ENCODE measurements around the gene CHST12. TPM values are rescaled to one million over a fixed set of nuclear protein-coding genes. Genes with fewer than 3 reads are reported as not detected.

Gene CHST12
- total and polyA plus RNA-seq, 10 of the 15 experiments (the other 5 are each of a cell fraction or from before 2014, with no cell fraction given), result 0.05 to 14.2 (median 3.3) TPM

DNA sequence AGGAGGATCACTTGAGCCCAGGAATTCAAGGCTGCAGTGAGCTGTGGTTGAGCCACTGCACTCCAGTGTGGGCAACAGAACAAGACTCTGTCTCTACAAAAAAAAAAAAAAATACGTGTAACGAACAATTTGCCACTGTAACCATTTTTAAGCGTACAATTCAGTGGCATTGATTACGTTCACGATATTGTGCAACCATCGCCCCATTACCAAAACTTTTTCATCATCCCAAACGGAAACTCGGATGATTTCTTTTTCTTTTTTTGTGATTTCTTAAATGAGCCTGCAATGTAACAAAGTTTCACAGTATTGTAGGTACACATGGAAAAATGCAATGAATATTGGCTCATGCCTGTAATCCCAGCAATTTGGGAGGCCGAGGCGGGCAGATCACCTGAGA is 63.3 kb downstream of the CHST12 start:
- intact Hi-C loops (cut with micrococcal nuclease; ENCODE audit: unreplicated experiment), result loop anchor here (5.0 kb wide), 1 partner anchor 101 kb away; no protein-coding TSS in a partner anchor
- BruUV-seq (replicated peaks), result no TSS peak
- Histone ChIP-seq H3K9ac (ENCODE audit: control insufficient read depth, insufficient read depth, low read length) (no peak overlapping the region), H3K4me1 (ENCODE audit: control insufficient read depth, insufficient read depth, low read length) (no peaks in the 10 kb centered on the region), H3K27ac (ENCODE audit: control insufficient read depth, insufficient read depth) (no peak overlapping the region), H3K27me3 (replicated peaks in 1 of 2; ENCODE audit: control insufficient read depth in 2 of 2, insufficient read depth in 2 of 2, low read length in 1 of 2) (no peaks in the 10 kb centered on the region), H2AFZ (ENCODE audit: control insufficient read depth, low read depth, low read length) (no peak overlapping the region), H3K9me3 (replicated peaks; ENCODE audit: control insufficient read depth, insufficient read depth, low read length) (no peaks in the 10 kb centered on the region; the same call in 2 of the 3 replicates), H4K20me1 (ENCODE audit: control insufficient read depth, insufficient read depth) (no peaks in the 10 kb centered on the region), H3K4me3 (no peak overlapping the region), H3K4me2 (ENCODE audit: control insufficient read depth, insufficient read depth) (no peak overlapping the region), H3K36me3 (ENCODE audit: control insufficient read depth in 2 of 2, insufficient read depth in 2 of 2, low read length in 1 of 2) (no peaks in the 10 kb centered on the region), H3K79me2 (ENCODE audit: control insufficient read depth, insufficient read depth, low read length) (no peaks in the 10 kb centered on the region)
- RAD21 ChIA-PET (ENCODE audit: unreplicated experiment), result interaction anchor here (0.6 kb wide), 1 partner anchor 61 kb away, joined by 4 read pairs; no protein-coding TSS in a partner anchor
- WGBS (ENCODE audit: insufficient coverage, insufficient replicate concordance, low lambda C conversion rate, missing lambda C conversion rate), result 61% methylated on average over 10 of the region's 10 CpGs
- POLR2A ChIA-PET, result interaction anchor here (0.6 to 0.7 kb wide), 3 partner anchors 76 to 162 kb away, joined by 3 to 9 read pairs (median 5); no protein-coding TSS in a partner anchor
- FAIRE-seq (no peak), DNase-seq (ENCODE audit: low read depth, low spot score) (no peak), ATAC-seq (no peak)
- SMC1A ChIA-PET (ENCODE audit: uncharacterized antibody, unreplicated experiment), result no interaction called here
- in situ Hi-C loops (cut with MboI), result no loop called here
- CTCF ChIA-PET, result interaction anchor here (0.6 to 6.7 kb wide), 6 partner anchors 10 to 70 kb away, joined by 3 to 114 read pairs (median 3); no protein-coding TSS in a partner anchor
- no peak for TF ChIP-seq SUPT20H (IDR thresholded peaks at IDR 0.05; ENCODE audit: borderline replicate concordance, control insufficient read depth, low read depth, low read length)
- no peak for TF ChIP-seq DPF2 (IDR thresholded peaks at IDR 0.05)
- TF ChIP-seq, protein P1, sequence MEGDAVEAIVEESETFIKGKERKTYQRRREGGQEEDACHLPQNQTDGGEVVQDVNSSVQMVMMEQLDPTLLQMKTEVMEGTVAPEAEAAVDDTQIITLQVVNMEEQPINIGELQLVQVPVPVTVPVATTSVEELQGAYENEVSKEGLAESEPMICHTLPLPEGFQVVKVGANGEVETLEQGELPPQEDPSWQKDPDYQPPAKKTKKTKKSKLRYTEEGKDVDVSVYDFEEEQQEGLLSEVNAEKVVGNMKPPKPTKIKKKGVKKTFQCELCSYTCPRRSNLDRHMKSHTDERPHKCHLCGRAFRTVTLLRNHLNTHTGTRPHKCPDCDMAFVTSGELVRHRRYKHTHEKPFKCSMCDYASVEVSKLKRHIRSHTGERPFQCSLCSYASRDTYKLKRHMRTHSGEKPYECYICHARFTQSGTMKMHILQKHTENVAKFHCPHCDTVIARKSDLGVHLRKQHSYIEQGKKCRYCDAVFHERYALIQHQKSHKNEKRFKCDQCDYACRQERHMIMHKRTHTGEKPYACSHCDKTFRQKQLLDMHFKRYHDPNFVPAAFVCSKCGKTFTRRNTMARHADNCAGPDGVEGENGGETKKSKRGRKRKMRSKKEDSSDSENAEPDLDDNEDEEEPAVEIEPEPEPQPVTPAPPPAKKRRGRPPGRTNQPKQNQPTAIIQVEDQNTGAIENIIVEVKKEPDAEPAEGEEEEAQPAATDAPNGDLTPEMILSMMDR (IDR thresholded peaks at IDR 0.05 in 2 of 3, conservative IDR thresholded peaks at IDR 0.05 in 1 of 3; ENCODE audit: control insufficient read depth in 2 of 3, extremely low read depth in 1 of 3, insufficient read depth in 1 of 3, low read depth in 3 of 3, low read length in 3 of 3), result no peak

DNA sequence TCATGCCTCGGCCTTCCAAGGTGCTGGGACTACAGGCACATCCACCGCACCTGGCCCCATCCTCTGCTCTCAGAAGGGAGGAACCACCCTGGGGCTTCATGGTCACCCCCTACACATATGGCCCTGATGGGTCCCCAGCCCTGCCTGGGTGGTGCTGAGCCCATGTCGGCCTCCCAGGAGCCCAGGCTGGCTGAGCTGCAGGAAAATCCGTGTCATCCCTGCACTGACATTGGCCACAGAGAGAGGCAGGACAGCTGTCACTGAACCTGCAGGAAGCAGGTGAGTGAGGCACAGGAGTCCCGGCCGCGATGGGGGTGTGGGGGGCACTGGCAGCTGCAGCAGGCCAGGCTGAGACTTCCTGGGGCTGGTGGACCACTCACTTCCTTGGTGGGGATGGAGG is 64.8 kb downstream of the CHST12 start:
- RAD21 ChIA-PET (ENCODE audit: unreplicated experiment), result interaction anchor here (0.6 to 3.7 kb wide), 17 partner anchors 11 to 804 kb away, joined by 3 to 42 read pairs (median 3); partner anchors contain the start of genes CHST12 and EIF3B
- BruUV-seq (replicated peaks), result no TSS peak
- H3K4me2 ChIP-seq (ENCODE audit: control insufficient read depth, insufficient read depth), result no peak overlapping the region
- H3K4me1 ChIP-seq (ENCODE audit: control insufficient read depth, insufficient read depth, low read length), result no peaks in the 10 kb centered on the region
- no peak overlapping the region for H3K9ac ChIP-seq (ENCODE audit: control insufficient read depth, insufficient read depth, low read length)
- FAIRE-seq (no peak), ATAC-seq (no peak), DNase-seq (ENCODE audit: low read depth, low spot score) (no peak)
- no peak overlapping the region for H3K27ac ChIP-seq (ENCODE audit: control insufficient read depth, insufficient read depth)
- no peak overlapping the region for H3K4me3 ChIP-seq
- H3K9me3 ChIP-seq (replicated peaks; ENCODE audit: control insufficient read depth, insufficient read depth, low read length), result no peaks in the 10 kb centered on the region; the same call in 2 of the 3 replicates
- no peaks in the 10 kb centered on the region for H3K79me2 ChIP-seq (ENCODE audit: control insufficient read depth, insufficient read depth, low read length)
- in situ Hi-C loops (cut with MboI), result no loop called here
- SMC1A ChIA-PET (ENCODE audit: uncharacterized antibody, unreplicated experiment), result interaction anchor here (0.7 to 2.6 kb wide), 16 partner anchors 11 to 889 kb away, joined by 3 to 21 read pairs (median 4); no protein-coding TSS in a partner anchor
- intact Hi-C loops (cut with micrococcal nuclease; ENCODE audit: unreplicated experiment), result loop anchor here (2.0 to 5.0 kb wide), 2 partner anchors 17 to 99 kb away; no protein-coding TSS in a partner anchor
- WGBS (ENCODE audit: insufficient coverage, insufficient replicate concordance, low lambda C conversion rate, missing lambda C conversion rate), result 67% methylated on average over 7 of the region's 7 CpGs
- TF ChIP-seq, protein P2, sequence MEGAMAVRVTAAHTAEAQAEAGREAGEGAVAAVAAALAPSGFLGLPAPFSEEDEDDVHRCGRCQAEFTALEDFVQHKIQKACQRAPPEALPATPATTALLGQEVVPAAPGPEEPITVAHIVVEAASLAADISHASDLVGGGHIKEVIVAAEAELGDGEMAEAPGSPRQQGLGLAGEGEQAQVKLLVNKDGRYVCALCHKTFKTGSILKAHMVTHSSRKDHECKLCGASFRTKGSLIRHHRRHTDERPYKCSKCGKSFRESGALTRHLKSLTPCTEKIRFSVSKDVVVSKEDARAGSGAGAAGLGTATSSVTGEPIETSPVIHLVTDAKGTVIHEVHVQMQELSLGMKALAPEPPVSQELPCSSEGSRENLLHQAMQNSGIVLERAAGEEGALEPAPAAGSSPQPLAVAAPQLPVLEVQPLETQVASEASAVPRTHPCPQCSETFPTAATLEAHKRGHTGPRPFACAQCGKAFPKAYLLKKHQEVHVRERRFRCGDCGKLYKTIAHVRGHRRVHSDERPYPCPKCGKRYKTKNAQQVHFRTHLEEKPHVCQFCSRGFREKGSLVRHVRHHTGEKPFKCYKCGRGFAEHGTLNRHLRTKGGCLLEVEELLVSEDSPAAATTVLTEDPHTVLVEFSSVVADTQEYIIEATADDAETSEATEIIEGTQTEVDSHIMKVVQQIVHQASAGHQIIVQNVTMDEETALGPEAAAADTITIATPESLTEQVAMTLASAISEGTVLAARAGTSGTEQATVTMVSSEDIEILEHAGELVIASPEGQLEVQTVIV (IDR thresholded peaks at IDR 0.05; ENCODE audit: borderline replicate concordance, partially characterized antibody), result no peak
- no peak for TF ChIP-seq CBX5 (IDR thresholded peaks at IDR 0.05; ENCODE audit: low read depth)
- no peak for TF ChIP-seq ESRRA (IDR thresholded peaks at IDR 0.05; ENCODE audit: low read length)
- TF ChIP-seq ZSCAN29 (IDR thresholded peaks at IDR 0.05), result no peak
- POLR2A ChIA-PET, result interaction anchor here (2.2 kb wide), 1 partner anchor 17 kb away, joined by 8 read pairs; no protein-coding TSS in a partner anchor
- H4K20me1 ChIP-seq (ENCODE audit: control insufficient read depth, insufficient read depth), result no peaks in the 10 kb centered on the region
- H3K36me3 ChIP-seq (ENCODE audit: control insufficient read depth in 2 of 2, insufficient read depth in 2 of 2, low read length in 1 of 2), result no peaks in the 10 kb centered on the region
- CTCF ChIA-PET, result interaction anchor here (0.6 to 6.7 kb wide), 33 partner anchors 8 to 872 kb away, joined by 3 to 114 read pairs (median 5); partner anchors contain the start of genes BRAT1 and EIF3B
- no peak overlapping the region for H2AFZ ChIP-seq (ENCODE audit: control insufficient read depth, low read depth, low read length)
- no peaks in the 10 kb centered on the region for H3K27me3 ChIP-seq (replicated peaks in 1 of 2; ENCODE audit: control insufficient read depth in 2 of 2, insufficient read depth in 2 of 2, low read length in 1 of 2)

Measured in GM12878 (cell line).